Gastroesophageal sphincter (tissue), 4 donors: ENCODE results near the gene LMF1. TPM values are rescaled to one million over a fixed set of nuclear protein-coding genes. Genes with fewer than 3 reads are reported as not detected.

Source experiments
- ATAC-seq: fragments of 150-250 bp; one replicate; pipeline ENCODE4 v1.9.1; 2016; ENCODE audit warnings: mild to moderate bottlenecking, moderate library complexity
- H3K27ac ChIP-seq, 4 donors: fragments of 200-600 bp; sonication (generic) in 3 of 4; 1 replicate in 3 of 4; 2 replicates in 1 of 4; pipeline ENCODE4 v1.5.1; 2016 to 2019
- H3K27me3 ChIP-seq: fragments of 200-600 bp; sonication (generic); one replicate; pipeline ENCODE4 v1.5.1; 2019
- H3K36me3 ChIP-seq, 2 donors: fragments of 200-600 bp; sonication (generic); one replicate each; pipeline ENCODE4 v1.5.1; 2019; ENCODE audit warnings: control low read depth in 1 of 2
- H3K4me1 ChIP-seq, 3 donors: fragments of 200-600 bp; sonication (generic); 1 replicate in 2 of 3; 2 replicates in 1 of 3; pipeline ENCODE4 v1.5.1; 2016 to 2019; ENCODE audit warnings: control low read depth in 2 of 3
- H3K4me3 ChIP-seq, 2 donors: fragments of 200-600 bp; sonication (generic); one replicate each; pipeline ENCODE4 v1.5.1; 2019; ENCODE audit warnings: mild to moderate bottlenecking in 1 of 2, moderate library complexity in 1 of 2
- H3K9me3 ChIP-seq, 3 donors: fragments of 200-600 bp; sonication (generic); one replicate each; pipeline ENCODE4 v1.5.1; 2017 to 2019; ENCODE audit warnings: control low read depth in 2 of 3
- EP300 ChIP-seq: sonication (generic); formaldehyde crosslinking; IDR thresholded peaks from one replicate; pipeline ENCODE4 v1.6.1; 2017; ENCODE audit warnings: antibody characterized with exemption, mild to moderate bottlenecking
- POLR2A ChIP-seq, 2 donors: fragments of 450-650 bp; IDR thresholded peaks; one replicate each; pipeline ENCODE4 v1.6.1; 2017; ENCODE audit warnings: antibody characterized with exemption in 2 of 2, mild to moderate bottlenecking in 2 of 2, moderate library complexity in 1 of 2
- POLR2AphosphoS5 ChIP-seq: sonication (generic); formaldehyde crosslinking; IDR thresholded peaks from one replicate; pipeline ENCODE4 v1.6.1; 2017; ENCODE audit warnings: antibody characterized with exemption
- WGBS, 2 donors: methylation state at CpG; one replicate each; pipeline ENCODE4 v1.1.5; 2018; ENCODE audit warnings: low coverage in 1 of 2; 5-methylcytosine and 5-hydroxymethylcytosine counted together
- total RNA-seq, 4 donors: library from RNA; depleted of rRNA; stranded (reverse); fragments of >200 nt; gene quantifications; one replicate each; pipeline ENCODE4 v1.1.0, GENCODE V29; 2016
- TF ChIP-seq, protein P1 (sequence below), 4 experiments: fragments of 200-600 bp in 2 of 4; fragments of 450-650 bp in 2 of 4; sonication (generic) in 1 of 4; IDR thresholded peaks; one replicate each; pipeline ENCODE4 v1.5.1; 2017 to 2019; ENCODE audit warnings: antibody characterized with exemption in 4 of 4, mild to moderate bottlenecking in 2 of 4, moderate library complexity in 2 of 4

The LMF1 gene
- total RNA-seq, 4 donors from 2014 or later, result 13.7 to 57.3 (median 20.9) TPM

DNA sequence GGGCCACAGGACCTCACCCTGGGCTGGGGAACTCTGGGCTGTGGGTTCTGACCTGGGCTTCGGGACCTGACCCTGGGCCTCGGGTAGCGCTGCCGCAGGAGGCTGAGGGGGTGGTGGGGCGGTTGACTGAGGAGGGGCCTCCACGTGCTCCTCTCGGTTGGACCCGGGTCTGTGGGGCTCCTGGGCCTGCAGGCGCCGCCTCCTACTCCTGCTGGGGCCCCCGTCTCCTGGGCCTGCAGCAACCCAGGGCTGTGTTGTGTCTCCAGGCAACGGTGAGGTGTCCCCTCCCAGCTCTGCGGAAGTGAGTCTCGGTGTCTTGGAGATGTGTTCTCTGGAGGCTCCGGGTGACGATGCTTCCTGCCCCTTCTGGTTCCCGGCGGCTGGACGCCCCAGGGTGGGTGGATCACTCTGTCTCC lies 128.7 kb downstream of the LMF1 start:
- no peak overlapping the region for H3K27ac ChIP-seq
- ATAC-seq, result no peak
- peaks cover 0 to 10% (median 0%) of the 10 kb centered on the region in 3 donors for H3K9me3 ChIP-seq
- peaks cover 57% of the 10 kb centered on the region for H3K27me3 ChIP-seq
- H3K36me3 ChIP-seq, result no peaks in the 10 kb centered on the region
- WGBS, 2 donors, result no CpG with 5 or more reads among the region's 19 CpGs
- no peak for TF ChIP-seq POLR2A (IDR thresholded peaks at IDR 0.05)
- no peak for TF ChIP-seq POLR2AphosphoS5
- no peak for TF ChIP-seq EP300
- TF ChIP-seq, protein P1, sequence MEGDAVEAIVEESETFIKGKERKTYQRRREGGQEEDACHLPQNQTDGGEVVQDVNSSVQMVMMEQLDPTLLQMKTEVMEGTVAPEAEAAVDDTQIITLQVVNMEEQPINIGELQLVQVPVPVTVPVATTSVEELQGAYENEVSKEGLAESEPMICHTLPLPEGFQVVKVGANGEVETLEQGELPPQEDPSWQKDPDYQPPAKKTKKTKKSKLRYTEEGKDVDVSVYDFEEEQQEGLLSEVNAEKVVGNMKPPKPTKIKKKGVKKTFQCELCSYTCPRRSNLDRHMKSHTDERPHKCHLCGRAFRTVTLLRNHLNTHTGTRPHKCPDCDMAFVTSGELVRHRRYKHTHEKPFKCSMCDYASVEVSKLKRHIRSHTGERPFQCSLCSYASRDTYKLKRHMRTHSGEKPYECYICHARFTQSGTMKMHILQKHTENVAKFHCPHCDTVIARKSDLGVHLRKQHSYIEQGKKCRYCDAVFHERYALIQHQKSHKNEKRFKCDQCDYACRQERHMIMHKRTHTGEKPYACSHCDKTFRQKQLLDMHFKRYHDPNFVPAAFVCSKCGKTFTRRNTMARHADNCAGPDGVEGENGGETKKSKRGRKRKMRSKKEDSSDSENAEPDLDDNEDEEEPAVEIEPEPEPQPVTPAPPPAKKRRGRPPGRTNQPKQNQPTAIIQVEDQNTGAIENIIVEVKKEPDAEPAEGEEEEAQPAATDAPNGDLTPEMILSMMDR (IDR thresholded peaks at IDR 0.05), result no peak
- no peaks in the 10 kb centered on the region for H3K4me1 ChIP-seq
- no peak overlapping the region for H3K4me3 ChIP-seq

GRCh38 chr16:841455-842060 lies 129.2 kb downstream of the LMF1 start:
- no peak for ATAC-seq
- WGBS, 2 donors, result 100% methylated on average over 1 of the region's 27 CpGs; no CpG with 5 or more reads in 1 of the 2 donors
- H3K9me3 ChIP-seq, result peaks cover 0 to 15% (median 0%) of the 10 kb centered on the region in 3 donors
- H3K4me1 ChIP-seq, result no peaks in the 10 kb centered on the region
- no peaks in the 10 kb centered on the region for H3K36me3 ChIP-seq
- no peak overlapping the region for H3K4me3 ChIP-seq
- TF ChIP-seq POLR2AphosphoS5 (no peak), POLR2A (IDR thresholded peaks at IDR 0.05) (no peak), EP300 (no peak)
- TF ChIP-seq, protein P1 (IDR thresholded peaks at IDR 0.05), result no peak
- H3K27me3 ChIP-seq, result peaks cover 62% of the 10 kb centered on the region
- H3K27ac ChIP-seq, result no peak overlapping the region

DNA sequence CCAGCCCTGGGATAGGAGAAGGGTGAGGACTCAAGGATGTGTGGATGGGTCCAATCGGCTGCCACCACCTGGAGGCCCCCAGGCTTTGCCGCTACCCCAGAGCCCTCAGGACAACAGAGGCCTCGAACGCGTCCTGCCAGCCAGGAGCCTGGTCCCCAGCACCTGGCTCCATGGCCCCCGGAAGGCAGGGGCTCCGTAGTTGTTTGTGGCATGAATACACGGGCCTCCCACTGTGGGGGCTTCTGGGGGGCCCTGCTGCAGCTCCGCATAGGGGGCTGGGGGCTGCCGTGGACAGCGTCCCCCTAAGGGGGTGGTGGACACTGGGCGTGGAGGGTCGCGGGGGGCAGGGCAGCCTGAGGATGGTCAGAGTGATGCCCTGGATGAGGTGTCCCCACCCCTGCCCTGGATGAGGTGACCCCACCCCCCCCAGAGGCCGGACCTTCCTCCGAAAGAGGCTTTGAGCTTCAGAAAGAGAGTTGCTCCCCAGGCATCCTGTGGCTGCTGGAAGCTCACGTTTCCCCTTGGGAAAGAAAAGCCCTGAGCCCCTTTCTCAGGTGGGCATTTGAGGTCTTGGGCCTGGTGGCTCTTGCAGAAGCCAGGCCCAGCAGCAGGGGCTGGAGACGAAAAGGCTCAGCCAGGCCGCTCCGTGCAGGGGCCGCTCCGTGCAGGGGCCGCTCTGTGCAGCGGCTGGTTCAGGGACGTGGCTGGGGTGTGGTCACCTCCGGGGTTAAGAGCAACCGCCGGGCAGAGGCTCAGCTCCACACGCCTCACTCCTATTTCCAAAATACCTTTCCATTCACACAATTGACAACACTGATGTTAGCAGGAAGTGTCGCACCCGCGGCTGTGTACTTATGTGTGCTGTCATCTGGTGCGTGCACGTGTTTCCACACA lies 130.0 kb downstream of the LMF1 start:
- no CpG with 5 or more reads among the region's 34 CpGs for WGBS, 2 donors

GRCh38 chr16:839643-840408 lies 131.0 kb downstream of the LMF1 start:
- Histone ChIP-seq H3K9me3 (peaks cover 0 to 32% (median 0%) of the 10 kb centered on the region in 3 donors), H3K4me1 (no peaks in the 10 kb centered on the region), H3K27me3 (peaks cover 68% of the 10 kb centered on the region), H3K4me3 (no peak overlapping the region), H3K36me3 (no peaks in the 10 kb centered on the region), H3K27ac (no peak overlapping the region)
- TF ChIP-seq POLR2AphosphoS5, result no peak
- TF ChIP-seq, protein P1 (IDR thresholded peaks at IDR 0.05), result no peak
- no peak for TF ChIP-seq EP300
- no peak for TF ChIP-seq POLR2A (IDR thresholded peaks at IDR 0.05)
- ATAC-seq, result no peak
- 57% methylated on average over 12 of the region's 24 CpGs; no CpG with 5 or more reads in 1 of the 2 donors for WGBS, 2 donors

More for the DNA sequence above, 130.0 kb downstream of the LMF1 start:
- ATAC-seq, result no peak
- H3K9me3 ChIP-seq, result peaks cover 0 to 22% (median 0%) of the 10 kb centered on the region in 3 donors
- H3K4me3 ChIP-seq, result no peak overlapping the region
- TF ChIP-seq, protein P1 (IDR thresholded peaks at IDR 0.05), result no peak
- no peak for TF ChIP-seq POLR2AphosphoS5
- no peak for TF ChIP-seq EP300
- no peak for TF ChIP-seq POLR2A (IDR thresholded peaks at IDR 0.05)
- H3K27me3 ChIP-seq, result peaks cover 66% of the 10 kb centered on the region
- H3K36me3 ChIP-seq, result no peaks in the 10 kb centered on the region
- no peaks in the 10 kb centered on the region for H3K4me1 ChIP-seq
- no peak overlapping the region for H3K27ac ChIP-seq
